ENCODE measurements around the gene IL1R1. TPM values are rescaled to one million over a fixed set of nuclear protein-coding genes. Genes with fewer than 3 reads are reported as not detected.

The IL1R1 gene
- total RNA-seq, 1 donor from 2014 or later, result 8.7 TPM

DNA sequence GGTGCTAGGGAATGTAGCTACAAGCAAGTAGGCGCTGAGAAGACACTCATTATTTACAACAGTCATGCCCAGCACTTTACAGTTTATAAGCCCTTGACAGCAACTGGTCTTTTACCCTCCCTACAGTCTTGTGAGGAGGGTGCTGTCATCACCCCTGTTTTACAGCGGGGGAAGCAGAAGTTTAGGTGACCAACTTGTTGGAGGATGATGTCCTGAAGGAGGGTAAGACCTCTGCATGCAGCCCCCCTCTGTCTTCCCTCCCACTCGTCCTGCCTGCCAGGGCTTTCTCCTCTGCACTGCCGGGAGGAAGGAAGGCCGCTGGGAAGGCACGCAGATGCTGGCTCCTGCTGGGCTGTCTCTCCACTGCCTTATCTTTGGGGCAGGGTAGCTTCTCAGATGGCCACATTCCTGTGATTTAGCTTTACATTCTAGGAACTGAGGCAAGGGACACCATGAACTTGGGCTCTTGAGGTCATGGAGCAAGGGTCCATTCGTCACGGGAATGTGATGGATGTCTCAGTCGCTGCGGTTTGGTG is 972 bp downstream of the IL1R1 start:
- TF ChIP-seq, protein P1, sequence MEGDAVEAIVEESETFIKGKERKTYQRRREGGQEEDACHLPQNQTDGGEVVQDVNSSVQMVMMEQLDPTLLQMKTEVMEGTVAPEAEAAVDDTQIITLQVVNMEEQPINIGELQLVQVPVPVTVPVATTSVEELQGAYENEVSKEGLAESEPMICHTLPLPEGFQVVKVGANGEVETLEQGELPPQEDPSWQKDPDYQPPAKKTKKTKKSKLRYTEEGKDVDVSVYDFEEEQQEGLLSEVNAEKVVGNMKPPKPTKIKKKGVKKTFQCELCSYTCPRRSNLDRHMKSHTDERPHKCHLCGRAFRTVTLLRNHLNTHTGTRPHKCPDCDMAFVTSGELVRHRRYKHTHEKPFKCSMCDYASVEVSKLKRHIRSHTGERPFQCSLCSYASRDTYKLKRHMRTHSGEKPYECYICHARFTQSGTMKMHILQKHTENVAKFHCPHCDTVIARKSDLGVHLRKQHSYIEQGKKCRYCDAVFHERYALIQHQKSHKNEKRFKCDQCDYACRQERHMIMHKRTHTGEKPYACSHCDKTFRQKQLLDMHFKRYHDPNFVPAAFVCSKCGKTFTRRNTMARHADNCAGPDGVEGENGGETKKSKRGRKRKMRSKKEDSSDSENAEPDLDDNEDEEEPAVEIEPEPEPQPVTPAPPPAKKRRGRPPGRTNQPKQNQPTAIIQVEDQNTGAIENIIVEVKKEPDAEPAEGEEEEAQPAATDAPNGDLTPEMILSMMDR (IDR thresholded peaks at IDR 0.05; ENCODE audit: insufficient read depth, low read length, poor library complexity, severe bottlenecking), result no peak
- DNase-seq (ENCODE audit: low read depth), result no peak

DNA sequence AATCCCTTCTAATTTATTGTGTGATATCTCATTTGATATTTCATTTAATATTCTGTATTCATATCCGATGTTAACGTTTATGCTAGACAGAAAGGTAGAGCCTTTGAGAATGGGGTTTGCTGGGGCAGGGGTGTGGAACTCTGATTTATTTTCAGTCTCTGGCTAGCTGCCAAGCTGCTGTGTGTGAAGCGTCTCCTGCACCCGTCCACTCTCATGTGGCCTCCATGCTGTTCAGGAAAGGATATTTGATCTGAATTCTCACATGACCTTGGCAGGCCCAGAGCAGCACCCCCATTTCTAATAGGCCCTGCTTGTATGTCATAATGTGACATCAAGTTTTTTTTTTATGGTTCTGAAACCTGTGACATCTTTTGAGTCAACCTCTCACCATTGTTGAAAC is 1.6 kb downstream of the IL1R1 start:
- TF ChIP-seq, protein P1 (IDR thresholded peaks at IDR 0.05; ENCODE audit: insufficient read depth, low read length, poor library complexity, severe bottlenecking), result no peak
- no peaks in the 10 kb centered on the region for H3K27me3 ChIP-seq (ENCODE audit: control insufficient read depth, insufficient read depth, low read length)
- peak overlapping the region; percentile 59 for H3K4me3 ChIP-seq (ENCODE audit: low read depth, low read length)

More for the DNA sequence above, 972 bp downstream of the IL1R1 start:
- peaks cover 6% of the 10 kb centered on the region for H3K36me3 ChIP-seq (ENCODE audit: control insufficient read depth, insufficient read depth, low read length)
- peak overlapping the region; percentile 59 for H3K4me3 ChIP-seq (ENCODE audit: low read depth, low read length)
- no peaks in the 10 kb centered on the region for H3K27me3 ChIP-seq (ENCODE audit: control insufficient read depth, insufficient read depth, low read length)

DNA sequence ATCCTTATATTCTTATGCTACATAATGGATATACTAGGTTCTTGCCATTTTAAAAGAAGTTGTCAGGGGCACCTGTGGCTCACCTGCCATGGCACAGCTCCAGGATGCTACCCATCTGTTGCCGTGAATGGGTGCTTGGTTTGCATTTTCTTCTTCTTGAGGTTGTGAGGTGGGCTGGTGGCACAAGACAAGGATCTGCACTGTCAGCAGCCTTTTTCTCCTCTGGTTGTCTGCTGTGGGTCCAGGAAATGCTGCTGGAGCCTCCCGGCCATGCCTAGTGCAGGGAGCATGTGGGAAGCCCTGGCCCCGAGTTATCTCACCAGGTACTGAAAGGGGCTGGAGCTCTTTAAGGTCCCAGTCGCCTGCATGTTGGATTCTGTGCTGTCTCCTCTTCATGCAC is 2.6 kb downstream of the IL1R1 start:
- TF ChIP-seq, protein P1 (IDR thresholded peaks at IDR 0.05; ENCODE audit: insufficient read depth, low read length, poor library complexity, severe bottlenecking), result no peak
- no peak for DNase-seq (ENCODE audit: low read depth)
- no peak overlapping the region for H3K4me3 ChIP-seq (ENCODE audit: low read depth, low read length)
- H3K27me3 ChIP-seq (ENCODE audit: control insufficient read depth, insufficient read depth, low read length), result no peaks in the 10 kb centered on the region
- peaks cover 6% of the 10 kb centered on the region for H3K36me3 ChIP-seq (ENCODE audit: control insufficient read depth, insufficient read depth, low read length)

More for the DNA sequence above, 1.6 kb downstream of the IL1R1 start:
- DNase-seq (ENCODE audit: low read depth), result no peak
- H3K36me3 ChIP-seq (ENCODE audit: control insufficient read depth, insufficient read depth, low read length), result peaks cover 6% of the 10 kb centered on the region

DNA sequence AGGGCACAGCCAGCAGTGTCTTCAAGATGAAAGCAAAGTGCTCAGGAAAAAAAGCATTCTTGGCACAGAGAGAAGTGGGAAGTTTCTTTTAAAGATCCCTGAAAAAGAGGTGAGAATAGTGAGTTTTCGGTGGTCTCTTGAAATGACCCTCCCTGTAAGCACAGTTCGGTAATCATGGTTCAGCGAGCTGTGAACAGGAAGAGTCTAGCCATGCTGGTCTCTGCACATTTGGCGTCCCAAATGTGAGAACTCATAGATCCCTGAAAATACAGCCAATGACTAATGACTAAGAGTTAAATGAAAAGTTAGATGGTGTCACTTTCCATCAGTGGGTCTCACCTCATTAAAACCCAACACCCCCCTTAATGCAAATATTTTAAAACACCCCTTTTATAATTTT is 3.4 kb downstream of the IL1R1 start:
- no peaks in the 10 kb centered on the region for H3K27me3 ChIP-seq (ENCODE audit: control insufficient read depth, insufficient read depth, low read length)
- H3K4me3 ChIP-seq (ENCODE audit: low read depth, low read length), result no peak overlapping the region
- TF ChIP-seq, protein P1 (IDR thresholded peaks at IDR 0.05; ENCODE audit: insufficient read depth, low read length, poor library complexity, severe bottlenecking), result no peak
- no peak for DNase-seq (ENCODE audit: low read depth)
- peaks cover 7% of the 10 kb centered on the region for H3K36me3 ChIP-seq (ENCODE audit: control insufficient read depth, insufficient read depth, low read length)

DNA sequence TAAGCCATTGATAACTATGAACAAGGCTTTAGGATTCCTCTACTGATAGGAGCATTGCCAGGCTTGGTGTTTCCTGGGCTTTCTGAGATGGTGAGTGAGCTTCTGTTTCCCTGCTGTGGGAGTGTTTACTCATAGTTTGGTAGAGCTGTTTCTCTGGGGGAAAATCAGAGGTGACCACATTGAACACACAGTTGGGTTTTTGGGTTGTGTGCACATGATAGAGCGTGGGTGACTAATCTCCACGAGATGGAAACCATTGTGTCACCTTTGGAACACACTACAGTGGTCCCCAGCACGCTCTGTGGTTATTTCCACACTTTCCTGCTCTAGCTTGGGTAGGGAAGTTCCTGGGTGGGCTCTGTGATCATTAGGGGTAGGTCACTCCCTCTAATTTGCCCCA is 5.4 kb downstream of the IL1R1 start:
- TF ChIP-seq, protein P1 (IDR thresholded peaks at IDR 0.05; ENCODE audit: insufficient read depth, low read length, poor library complexity, severe bottlenecking), result no peak
- H3K36me3 ChIP-seq (ENCODE audit: control insufficient read depth, insufficient read depth, low read length), result peaks cover 7% of the 10 kb centered on the region
- no peak for DNase-seq (ENCODE audit: low read depth)
- H3K4me3 ChIP-seq (ENCODE audit: low read depth, low read length), result no peak overlapping the region
- no peaks in the 10 kb centered on the region for H3K27me3 ChIP-seq (ENCODE audit: control insufficient read depth, insufficient read depth, low read length)

DNA sequence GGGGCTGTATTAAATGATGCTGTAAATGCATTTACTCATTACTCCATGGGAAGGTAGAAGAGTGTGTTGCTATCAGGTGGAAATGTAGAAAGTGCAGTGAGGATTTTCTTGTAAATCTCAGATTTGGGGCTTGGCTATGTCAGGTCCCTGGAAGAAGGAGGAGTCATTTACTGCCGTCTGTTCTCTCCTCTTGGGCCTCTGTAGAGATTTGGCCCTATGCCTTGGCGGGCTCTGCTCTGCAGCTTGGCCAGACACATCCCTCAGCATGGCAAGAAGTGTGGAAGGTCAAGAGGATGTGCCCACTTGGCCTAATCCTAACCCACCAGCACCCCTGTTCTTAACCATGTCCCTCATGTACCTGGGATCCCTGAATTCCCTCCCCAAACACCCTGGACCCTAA is 6.7 kb downstream of the IL1R1 start:
- no peak for DNase-seq (ENCODE audit: low read depth)
- peaks cover 7% of the 10 kb centered on the region for H3K36me3 ChIP-seq (ENCODE audit: control insufficient read depth, insufficient read depth, low read length)
- no peak overlapping the region for H3K4me3 ChIP-seq (ENCODE audit: low read depth, low read length)
- H3K27me3 ChIP-seq (ENCODE audit: control insufficient read depth, insufficient read depth, low read length), result no peaks in the 10 kb centered on the region
- TF ChIP-seq, protein P1 (IDR thresholded peaks at IDR 0.05; ENCODE audit: insufficient read depth, low read length, poor library complexity, severe bottlenecking), result no peak

All from kidney epithelial cell (primary cell).